22Rv1 (cell line): Measurements from ENCODE around the gene CISD2.

ENCODE experiments used
- CTCF ChIP-seq: fragments of 450-650 bp; IDR thresholded peaks from 2 replicates; pipeline ENCODE4 v1.5.1; 2017; ENCODE audit warnings: mild to moderate bottlenecking
- ZFX ChIP-seq: fragments of 450-650 bp; IDR thresholded peaks from 2 replicates; pipeline ENCODE4 v1.6.1; 2017; ENCODE audit warnings: antibody characterized with exemption, borderline replicate concordance

- TF ChIP-seq CTCF (no peak), ZFX (no peak)
These were observed 36.7 kb upstream of the CISD2 start for GRCh38 chr4:102832105-102832504.
